DMS53 treated with DMSO at 0.1 percent for 48 hours (cell line): ENCODE data around the gene CLIP2.
"Not testable (repeated sequence)": the region's sequence is repeated elsewhere in the genome, so short reads cannot be mapped to it uniquely, and the experiment has no call there.

Source experiments
- DNase-seq: peaks from one replicate; lab custom pipeline; 2025; ENCODE audit not compliant: unreplicated experiment; lab: John Stamatoyannopoulos, UW

The CLIP2 gene

DNA sequence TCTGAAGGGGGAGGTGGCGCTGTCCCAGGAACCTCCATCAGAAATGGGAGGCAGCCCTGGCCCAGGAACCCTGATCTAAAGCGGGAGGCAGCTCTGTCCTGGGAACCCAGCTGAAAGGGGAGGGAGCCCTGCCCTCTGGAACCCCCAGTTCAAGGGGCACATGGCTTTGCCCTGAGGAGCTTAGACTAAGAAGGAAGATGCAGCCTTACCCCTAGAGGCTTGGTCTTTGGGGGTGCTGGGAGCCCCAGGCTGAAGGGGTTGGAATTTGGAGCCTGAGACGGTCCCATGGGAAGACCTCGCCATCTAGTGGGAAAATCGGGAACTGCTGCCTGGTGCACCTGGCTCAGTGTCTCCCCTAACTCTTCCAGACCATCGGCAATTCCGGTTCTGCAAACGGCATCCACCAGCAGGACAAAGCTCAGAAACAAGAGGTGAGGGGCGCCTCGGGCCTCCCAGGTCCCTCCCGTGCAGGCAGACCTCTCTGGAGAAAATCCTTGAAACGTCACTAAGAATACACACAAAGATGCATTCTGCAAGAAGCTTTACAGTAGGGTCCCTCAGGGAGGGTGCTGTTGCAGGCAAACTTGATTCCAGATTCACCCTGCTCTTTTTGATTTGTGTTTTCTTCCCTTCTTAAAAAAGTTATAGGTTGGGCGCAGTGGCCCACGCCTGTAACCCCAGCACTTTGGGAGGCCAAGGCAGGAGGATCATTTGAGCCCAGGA, 112.1 kb downstream of the CLIP2 start:
- peak; percentile 55 for DNase-seq

DNA sequence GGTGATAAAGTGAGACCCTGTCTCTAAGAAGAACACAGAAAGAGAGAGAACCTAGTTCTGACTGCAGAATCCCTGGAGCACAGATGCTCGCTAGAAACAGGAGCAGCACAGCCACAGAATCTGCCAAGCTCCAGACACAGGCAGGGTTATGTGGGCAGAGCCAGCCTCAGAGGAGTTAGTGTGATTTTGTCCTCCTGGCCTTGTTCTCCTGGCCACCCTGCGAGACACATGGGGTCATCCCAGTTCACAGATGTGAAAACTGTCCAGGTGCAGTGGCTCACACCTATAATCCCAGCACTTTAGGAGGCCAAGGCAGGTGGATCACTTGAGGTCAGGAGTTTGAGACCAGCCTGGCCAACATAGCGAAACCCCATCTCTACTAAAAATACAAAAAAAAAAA, 113.5 kb downstream of the CLIP2 start:
- DNase-seq: not testable (repeated sequence)

DNA sequence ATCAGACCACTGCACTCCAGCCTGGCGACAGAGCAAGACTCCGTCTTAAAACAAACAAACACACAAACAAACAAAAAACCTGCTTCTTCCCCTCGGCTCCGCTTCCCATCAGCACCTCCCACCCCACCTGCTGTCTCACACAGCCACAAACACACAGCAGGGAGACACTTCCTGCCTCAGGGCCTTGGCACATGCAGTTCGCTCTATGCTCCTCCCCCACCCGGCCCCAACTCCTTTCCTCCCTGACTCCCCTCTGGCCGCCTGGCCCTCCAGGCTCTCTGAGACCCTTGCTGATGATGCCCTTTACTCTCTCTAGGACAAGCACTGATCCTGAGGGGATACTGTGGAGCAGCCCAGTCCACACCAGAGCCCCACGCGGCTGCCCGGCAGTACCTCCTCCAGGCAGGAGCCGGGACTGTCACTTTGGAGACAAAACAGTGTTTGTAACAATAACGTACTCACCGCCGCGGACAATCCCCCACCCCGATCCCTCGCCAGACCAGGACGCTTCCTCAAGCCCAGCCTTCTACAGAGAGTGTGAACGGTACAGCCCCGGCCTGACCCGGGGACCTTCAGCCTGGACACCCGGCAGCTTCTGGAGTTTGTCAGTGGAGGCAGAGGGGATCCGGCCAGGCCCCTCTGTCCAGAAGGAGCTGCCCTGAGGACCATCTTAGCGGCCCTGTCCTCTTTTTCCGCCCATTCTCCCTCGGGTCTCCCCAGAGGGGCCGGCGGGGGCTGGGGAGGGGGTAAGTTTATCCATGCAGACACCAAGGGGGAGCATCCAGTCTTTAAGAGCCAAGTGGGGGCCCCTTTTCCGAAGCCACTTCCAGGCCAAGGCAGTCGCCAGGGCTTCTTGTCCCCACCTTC, 114.5 kb downstream of the CLIP2 start:
- DNase-seq: no peak

DNA sequence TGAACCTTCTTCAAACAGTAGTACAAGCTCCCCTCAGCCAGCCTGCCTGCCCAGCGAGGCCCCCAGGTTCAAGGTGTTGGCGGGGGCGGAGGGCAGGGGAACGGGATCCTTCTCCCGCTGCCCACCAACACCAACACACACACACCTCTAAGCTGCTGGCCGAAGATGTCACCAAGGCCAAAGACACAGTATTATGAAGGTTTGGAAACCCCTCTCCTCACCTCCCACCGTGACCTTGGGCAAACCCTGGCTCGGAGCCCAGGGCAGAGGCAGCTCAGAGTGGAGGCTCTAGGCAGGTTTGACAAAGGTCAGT, 115.1 kb downstream of the CLIP2 start:
- no peak for DNase-seq

GRCh38 chr7:74404741-74405140, 115.5 kb downstream of the CLIP2 start:
- DNase-seq: no peak

GRCh38 chr7:74405191-74405898, 116.1 kb downstream of the CLIP2 start:
- peak; percentile 72 for DNase-seq

DNA sequence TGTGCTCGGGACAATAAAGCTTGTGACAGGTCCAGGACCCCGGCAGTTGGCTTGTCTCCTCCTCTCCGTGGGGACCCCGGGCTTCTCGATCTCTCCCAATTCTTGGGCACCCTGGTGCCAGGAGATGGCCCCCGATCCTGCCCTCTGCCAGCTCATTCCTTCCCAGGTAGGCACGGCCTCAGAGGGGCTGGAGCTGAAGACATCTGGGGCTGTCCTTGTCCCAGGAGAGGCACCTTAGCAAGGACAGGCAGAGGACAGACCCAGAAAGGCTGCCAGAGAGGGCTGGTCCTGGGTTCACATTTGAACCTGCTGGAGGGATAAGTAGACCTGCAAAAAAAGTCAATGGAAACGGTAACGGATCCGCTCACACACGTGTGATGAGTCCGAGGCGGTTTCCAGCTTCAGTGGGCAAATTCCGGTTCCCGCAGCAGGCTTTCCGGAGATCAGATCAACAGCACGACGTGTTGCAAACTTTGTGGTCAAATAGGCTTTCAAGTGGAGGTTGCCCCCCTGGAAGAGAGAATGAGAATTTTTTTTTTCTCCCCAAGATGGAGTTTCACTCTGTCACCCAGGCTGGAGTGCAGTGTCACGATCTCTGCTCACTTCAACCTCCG, 116.8 kb downstream of the CLIP2 start:
- no peak for DNase-seq

- DNase-seq: no peak
Observed at GRCh38 chr7:74407958-74408357, 118.8 kb downstream of the CLIP2 start.

DNA sequence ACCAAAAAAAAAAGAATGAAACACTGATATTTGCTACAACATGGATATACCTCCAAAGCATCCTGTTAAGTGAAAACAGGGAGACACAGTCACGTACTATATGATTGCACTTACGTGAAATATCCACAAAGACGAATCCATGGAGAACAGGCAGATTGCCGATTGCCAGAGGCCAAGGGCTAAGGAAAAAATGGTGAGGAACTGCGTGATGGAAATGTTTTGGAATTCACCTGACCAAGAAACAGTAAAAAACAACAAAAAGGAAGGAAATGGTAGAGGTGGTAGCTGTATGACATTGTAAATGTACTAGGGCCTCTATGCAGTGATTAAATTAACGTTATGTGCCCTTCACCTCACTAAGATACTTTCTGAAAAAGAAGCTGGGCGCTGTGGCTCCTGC, 120.4 kb downstream of the CLIP2 start:
- no peak for DNase-seq

GRCh38 chr7:74410772-74411171, 121.6 kb downstream of the CLIP2 start:
- no peak for DNase-seq

GRCh38 chr7:74411571-74411970, 122.4 kb downstream of the CLIP2 start:
- DNase-seq: not testable (repeated sequence)

- DNase-seq: no peak
Observed at GRCh38 chr7:74412056-74412455, 122.8 kb downstream of the CLIP2 start.

DNA sequence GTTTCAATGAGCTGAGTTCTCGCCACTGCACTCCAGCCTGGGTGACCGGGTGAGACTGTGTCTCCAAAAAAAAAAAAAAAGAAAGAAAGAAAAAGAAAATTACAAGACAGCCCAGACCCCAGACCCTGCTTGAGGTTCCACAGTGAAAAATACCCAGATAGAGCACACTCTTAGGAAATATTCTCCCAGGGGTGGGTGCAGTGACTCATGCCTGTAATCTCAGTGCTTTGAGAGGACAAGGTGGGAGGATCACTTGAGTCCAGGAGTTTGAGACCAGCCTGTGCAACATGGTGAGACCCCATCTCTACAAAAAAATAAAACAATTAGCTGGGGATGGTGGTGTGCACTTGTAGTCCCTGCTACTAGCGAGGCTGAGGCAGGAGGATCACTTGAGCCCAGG, 123.4 kb downstream of the CLIP2 start:
- no peak for DNase-seq

- not testable (repeated sequence) for DNase-seq
Observed at GRCh38 chr7:74414595-74415333, 125.6 kb downstream of the CLIP2 start.

DNA sequence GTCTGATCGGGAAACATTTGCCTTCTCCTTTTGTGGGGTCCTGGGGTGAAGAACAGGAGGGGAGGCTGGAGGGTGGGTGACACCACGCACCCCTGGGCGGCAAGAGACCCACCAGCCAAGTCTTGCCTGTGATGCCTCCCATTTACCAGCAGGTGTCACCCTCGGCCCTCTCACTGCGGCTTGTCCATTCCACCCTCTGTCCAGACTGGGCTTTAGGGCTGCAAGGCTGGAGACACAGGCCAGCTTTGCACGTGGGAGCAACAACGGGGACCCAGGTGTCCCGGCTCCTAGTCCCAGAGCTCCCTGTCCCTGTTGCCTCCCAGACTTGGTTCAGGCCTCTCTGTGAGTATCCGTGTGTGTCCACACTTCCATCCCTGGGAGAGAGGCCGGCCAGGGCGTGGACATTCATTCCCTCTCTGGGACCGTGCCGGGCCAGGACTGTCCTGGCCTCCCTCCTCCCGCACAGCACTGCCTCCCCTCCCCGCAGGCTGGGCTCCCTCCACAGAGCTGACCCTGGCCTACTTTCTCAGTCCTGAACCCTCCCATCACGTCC, 128.3 kb downstream of the CLIP2 start:
- DNase-seq: peak; percentile 44

- DNase-seq: no peak
Observed at GRCh38 chr7:74418076-74418475, 128.9 kb downstream of the CLIP2 start.

DNA sequence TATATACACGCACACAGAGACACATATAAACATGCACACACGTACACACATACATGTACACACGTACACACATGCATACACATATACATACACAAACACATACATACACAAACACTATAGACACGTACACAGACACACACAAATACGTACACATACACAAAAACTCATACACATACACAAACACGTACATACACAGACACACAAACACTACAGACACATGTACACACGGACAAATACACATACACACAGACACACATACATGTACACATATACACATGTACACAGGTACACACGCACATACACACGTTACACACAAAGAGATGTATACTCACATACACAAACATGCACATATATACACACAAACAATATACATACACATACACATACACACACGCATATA, 129.3 kb downstream of the CLIP2 start:
- no peak for DNase-seq

DNA sequence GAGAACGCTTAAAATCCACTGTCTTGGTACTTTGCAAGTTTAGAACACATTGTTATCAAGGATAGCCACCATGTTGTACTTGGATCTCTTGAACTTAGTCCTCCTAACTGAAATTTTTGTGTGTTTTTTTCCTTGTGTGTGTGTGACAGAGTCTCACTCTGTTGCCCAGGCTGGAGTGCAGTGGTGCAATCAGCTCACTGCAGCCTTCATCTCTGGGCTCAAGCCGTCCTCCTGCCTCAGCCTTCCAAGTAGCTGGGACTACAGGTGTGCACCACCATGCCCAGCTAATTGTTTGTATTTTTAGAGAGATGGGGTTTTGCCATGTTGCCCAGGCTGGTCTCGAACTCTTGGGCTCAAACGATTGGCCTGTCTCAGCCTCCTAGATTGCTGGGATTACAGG, 130.0 kb downstream of the CLIP2 start:
- not testable (repeated sequence) for DNase-seq

DNA sequence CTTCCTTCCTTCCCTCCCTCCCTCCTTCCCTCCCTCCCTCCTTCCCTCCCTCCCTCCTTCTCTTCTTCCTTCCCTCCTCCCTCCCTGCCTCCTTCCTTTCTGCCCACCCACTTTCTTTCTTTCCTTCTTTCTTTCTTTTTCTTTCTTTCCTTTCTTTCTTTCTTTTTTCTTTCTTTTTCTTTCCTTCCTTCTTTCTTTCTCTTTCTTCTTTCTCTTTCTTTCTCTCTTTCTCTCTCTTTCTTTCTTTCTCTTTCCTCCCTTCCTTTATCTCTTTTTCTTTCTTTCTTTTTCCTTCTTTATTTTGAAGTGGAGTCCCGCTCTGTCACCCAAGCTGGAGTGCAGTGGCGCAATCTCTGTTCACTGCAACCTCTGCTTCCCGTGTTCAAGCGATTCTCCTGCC, 130.8 kb downstream of the CLIP2 start:
- DNase-seq: no peak

GRCh38 chr7:74424291-74424880, 135.2 kb downstream of the CLIP2 start:
- DNase-seq: no peak
